ENCODE results near the gene MAN2B1.

DNA sequence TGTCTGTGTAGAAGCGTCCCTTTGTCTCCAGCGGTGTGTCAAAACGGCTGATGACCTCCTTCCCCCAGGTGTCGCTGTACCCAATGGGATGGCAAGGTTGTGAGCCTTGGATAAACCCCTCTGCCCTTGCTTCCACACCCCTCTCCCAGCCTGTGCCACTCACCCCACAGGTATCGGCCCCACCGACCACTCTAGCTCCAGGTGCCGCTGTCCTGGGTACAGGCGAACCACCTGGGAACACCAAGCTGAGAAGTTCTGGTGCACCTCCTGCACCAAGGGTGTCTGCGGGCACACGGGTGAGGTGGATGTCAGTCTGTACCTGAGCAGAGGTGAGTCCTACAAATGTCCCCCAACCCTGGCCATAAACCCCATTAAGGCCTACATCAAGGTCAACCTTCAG lies 16.6 kb downstream of the MAN2B1 start:
- TF ChIP-seq CTCF (IDR thresholded peaks at IDR 0.05; ENCODE audit: low read depth, low read length) (no peak), EZH2phosphoT487 (IDR thresholded peaks at IDR 0.05; ENCODE audit: low read depth) (no peak)
